ENCODE measurements around the gene FKBP2.

Gene FKBP2

GRCh38 chr11:64290352-64291261, 49.7 kb downstream of the FKBP2 start:
- no peak overlapping the region for H3K4me2 ChIP-seq (ENCODE audit: low read depth, low read length, poor library complexity, severe bottlenecking)

GRCh38 chr11:64291262-64291751, 50.4 kb downstream of the FKBP2 start, which contains the start of gene KCNK4:
TSS of gene KCNK4 (plus strand) at chr11:64291302. CDS start at chr11:64293019, 1,717 bp downstream.
- no peak within 1 kb of the TSS for H2AFZ ChIP-seq (ENCODE audit: low read length)
- H3K9ac ChIP-seq (ENCODE audit: low read depth, low read length, poor library complexity, severe bottlenecking) = no peak within 1 kb of the TSS
- no peaks in the 10 kb centered on the region for H3K9me2 ChIP-seq (replicated peaks; ENCODE audit: low read depth, low read length)
- TF ChIP-seq EZH2phosphoT487 (IDR thresholded peaks at IDR 0.05; ENCODE audit: borderline replicate concordance) = no peak
- TF ChIP-seq CTCF (conservative IDR thresholded peaks at IDR 0.05; ENCODE audit: low read length) = no peak
- no peak within 1 kb of the TSS for H3K4me3 ChIP-seq (ENCODE audit: low read length, poor library complexity, severe bottlenecking)
- H3K27me3 ChIP-seq (ENCODE audit: insufficient read depth, low read length, poor library complexity, severe bottlenecking) = no peaks in the 10 kb centered on the region
- H4K20me1 ChIP-seq (ENCODE audit: insufficient read depth, low read length, poor library complexity, severe bottlenecking) = no peaks in the 10 kb centered on the region
- H3K36me3 ChIP-seq (ENCODE audit: insufficient read depth, low read length) = no peaks in the 10 kb centered on the region
- no peaks in the 10 kb centered on the region for H3K9me3 ChIP-seq (ENCODE audit: insufficient read depth, low read depth, low read length)
- H3K4me2 ChIP-seq (ENCODE audit: low read depth, low read length, poor library complexity, severe bottlenecking) = no peak within 1 kb of the TSS
- peaks cover 5% of the 10 kb centered on the region; the same call in 1 of the 2 replicates for H3K79me2 ChIP-seq (ENCODE audit: insufficient read depth, low read length)
- H3K4me1 ChIP-seq (ENCODE audit: insufficient read depth, low read length, poor library complexity, severe bottlenecking) = no peaks in the 10 kb centered on the region
- no peaks in the 10 kb centered on the region for H3F3A ChIP-seq (ENCODE audit: low read depth)

More at GRCh38 chr11:64290352-64291261, 49.7 kb downstream of the FKBP2 start:
- H3K9ac ChIP-seq (ENCODE audit: low read depth, low read length, poor library complexity, severe bottlenecking) = no peak overlapping the region
- H3K4me1 ChIP-seq (ENCODE audit: insufficient read depth, low read length, poor library complexity, severe bottlenecking) = peaks cover 3% of the 10 kb centered on the region
- no peaks in the 10 kb centered on the region for H3K27me3 ChIP-seq (ENCODE audit: insufficient read depth, low read length, poor library complexity, severe bottlenecking)
- H2AFZ ChIP-seq (ENCODE audit: low read length) = no peak overlapping the region
- no peaks in the 10 kb centered on the region for H3K36me3 ChIP-seq (ENCODE audit: insufficient read depth, low read length)
- H3F3A ChIP-seq (ENCODE audit: low read depth) = no peaks in the 10 kb centered on the region
- TF ChIP-seq EZH2phosphoT487 (IDR thresholded peaks at IDR 0.05; ENCODE audit: borderline replicate concordance) = no peak
- no peak for TF ChIP-seq CTCF (conservative IDR thresholded peaks at IDR 0.05; ENCODE audit: low read length)
- H3K9me2 ChIP-seq (replicated peaks; ENCODE audit: low read depth, low read length) = no peaks in the 10 kb centered on the region
- peaks cover 5% of the 10 kb centered on the region; the same call in 1 of the 2 replicates for H3K79me2 ChIP-seq (ENCODE audit: insufficient read depth, low read length)
- H3K9me3 ChIP-seq (ENCODE audit: insufficient read depth, low read depth, low read length) = no peaks in the 10 kb centered on the region
- H3K4me3 ChIP-seq (ENCODE audit: low read length, poor library complexity, severe bottlenecking) = no peak overlapping the region
- H4K20me1 ChIP-seq (ENCODE audit: insufficient read depth, low read length, poor library complexity, severe bottlenecking) = no peaks in the 10 kb centered on the region

GRCh38 chr11:64291752-64292459, 51.0 kb downstream of the FKBP2 start:
- Histone ChIP-seq H3K9me2 (replicated peaks; ENCODE audit: low read depth, low read length) (no peaks in the 10 kb centered on the region), H3K27me3 (ENCODE audit: insufficient read depth, low read length, poor library complexity, severe bottlenecking) (no peaks in the 10 kb centered on the region), H3K9ac (ENCODE audit: low read depth, low read length, poor library complexity, severe bottlenecking) (no peak overlapping the region), H3K4me1 (ENCODE audit: insufficient read depth, low read length, poor library complexity, severe bottlenecking) (no peaks in the 10 kb centered on the region), H3K36me3 (ENCODE audit: insufficient read depth, low read length) (no peaks in the 10 kb centered on the region), H3K9me3 (ENCODE audit: insufficient read depth, low read depth, low read length) (no peaks in the 10 kb centered on the region), H4K20me1 (ENCODE audit: insufficient read depth, low read length, poor library complexity, severe bottlenecking) (no peaks in the 10 kb centered on the region), H3F3A (ENCODE audit: low read depth) (no peaks in the 10 kb centered on the region), H3K4me3 (ENCODE audit: low read length, poor library complexity, severe bottlenecking) (no peak overlapping the region), H3K4me2 (ENCODE audit: low read depth, low read length, poor library complexity, severe bottlenecking) (no peak overlapping the region), H2AFZ (ENCODE audit: low read length) (no peak overlapping the region), H3K79me2 (ENCODE audit: insufficient read depth, low read length) (peaks cover under 1% of the 10 kb centered on the region; the same call in 1 of the 2 replicates)
- TF ChIP-seq EZH2phosphoT487 (IDR thresholded peaks at IDR 0.05; ENCODE audit: borderline replicate concordance) (no peak), CTCF (conservative IDR thresholded peaks at IDR 0.05; ENCODE audit: low read length) (no peak)
